NCI-H82 treated with DMSO at 0.1 percent for 48 hours (cell line): ENCODE measurements around the gene PRKAB1.
"Not testable (repeated sequence)": the region's sequence is repeated elsewhere in the genome, so short reads cannot be mapped to it uniquely, and the experiment has no call there.

Experiments
- DNase-seq: peaks from one replicate; lab custom pipeline; 2025; ENCODE audit not compliant: unreplicated experiment; lab: John Stamatoyannopoulos, UW

PRKAB1 gene, protein sequence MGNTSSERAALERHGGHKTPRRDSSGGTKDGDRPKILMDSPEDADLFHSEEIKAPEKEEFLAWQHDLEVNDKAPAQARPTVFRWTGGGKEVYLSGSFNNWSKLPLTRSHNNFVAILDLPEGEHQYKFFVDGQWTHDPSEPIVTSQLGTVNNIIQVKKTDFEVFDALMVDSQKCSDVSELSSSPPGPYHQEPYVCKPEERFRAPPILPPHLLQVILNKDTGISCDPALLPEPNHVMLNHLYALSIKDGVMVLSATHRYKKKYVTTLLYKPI

GRCh38 chr12:119667577-119668323, at the start of gene PRKAB1:
PRKAB1 (plus strand) TSS chr12:119668133; CDS start chr12:119668245, 112 bp downstream.
- peak; percentile 86 for DNase-seq

- DNase-seq, result not testable (repeated sequence)
Measured at GRCh38 chr12:119618328-119618896, 49.5 kb upstream of the PRKAB1 start.

GRCh38 chr12:119620490-119620889, 47.4 kb upstream of the PRKAB1 start:
- DNase-seq, result no peak

DNA sequence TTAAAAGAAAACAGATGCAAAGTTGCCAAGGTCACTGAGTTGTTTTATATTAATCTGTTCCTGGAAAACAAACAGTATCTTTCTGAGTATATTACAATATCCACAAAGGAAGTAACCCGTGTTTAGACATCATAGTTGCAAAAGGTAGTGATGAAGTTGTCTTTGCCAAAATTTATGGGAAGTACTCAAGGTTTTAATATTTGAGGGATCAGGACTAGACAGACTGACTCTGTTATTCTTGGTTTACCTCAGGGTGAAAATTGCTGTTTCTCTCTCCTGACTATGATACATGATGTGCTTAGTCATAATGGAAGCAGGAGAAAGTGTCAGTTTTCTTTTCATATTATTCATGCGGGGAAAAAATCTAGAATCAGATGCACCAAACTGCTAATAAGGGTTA, 46.1 kb upstream of the PRKAB1 start:
- DNase-seq, result no peak

DNA sequence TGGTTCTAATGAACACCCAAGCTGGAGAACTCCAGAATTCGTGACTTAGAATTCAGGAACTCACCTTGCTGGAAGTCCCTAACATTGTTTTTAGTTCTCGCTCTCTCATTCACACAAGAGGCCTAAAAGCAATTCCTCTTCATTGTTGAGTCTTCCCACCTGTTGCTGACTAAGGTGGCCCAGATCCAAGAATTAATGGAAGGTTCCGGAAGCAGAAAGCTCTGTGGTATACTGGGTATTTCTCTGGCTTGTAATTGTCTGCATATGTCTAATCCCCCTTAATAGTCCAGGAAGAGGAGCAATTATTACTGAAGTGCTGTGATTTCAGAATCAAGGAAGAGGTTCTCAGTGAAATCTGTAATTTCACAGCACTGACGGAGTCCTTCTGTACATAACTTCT, 43.0 kb upstream of the PRKAB1 start:
- DNase-seq, result no peak

- no peak for DNase-seq
Measured at GRCh38 chr12:119627019-119627643, 40.8 kb upstream of the PRKAB1 start.

- no peak for DNase-seq
Measured at GRCh38 chr12:119627686-119628085, 40.2 kb upstream of the PRKAB1 start.

GRCh38 chr12:119630223-119630780, 37.6 kb upstream of the PRKAB1 start:
- DNase-seq, result peak; percentile 25

DNA sequence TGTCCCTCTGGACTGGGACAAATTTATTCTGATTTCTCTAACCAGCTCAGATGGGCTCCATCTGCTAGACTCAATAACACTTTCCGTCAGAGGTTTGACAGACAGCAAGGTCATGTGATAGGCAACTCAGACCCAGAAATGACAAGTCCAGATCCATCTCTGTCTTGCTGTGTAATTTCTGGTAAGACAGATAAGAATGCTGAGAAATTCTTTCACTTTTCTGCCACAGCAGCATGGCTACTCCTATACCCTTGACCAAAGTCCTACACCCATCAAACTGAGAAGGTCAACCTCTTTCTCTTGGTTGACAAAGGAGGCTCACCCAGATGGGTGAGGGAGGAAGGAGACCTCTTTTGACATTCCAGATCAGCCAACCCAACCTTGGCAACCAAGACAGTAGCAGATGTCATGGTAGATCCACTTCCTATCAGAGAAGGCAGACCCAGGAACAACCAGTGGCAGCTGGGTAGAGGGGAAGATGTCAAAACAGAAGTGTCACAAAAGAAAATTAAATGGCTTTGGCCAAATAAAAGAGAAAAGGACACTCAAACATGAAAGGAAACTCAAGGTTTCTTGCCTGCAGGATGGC, 36.9 kb upstream of the PRKAB1 start:
- no peak for DNase-seq

DNA sequence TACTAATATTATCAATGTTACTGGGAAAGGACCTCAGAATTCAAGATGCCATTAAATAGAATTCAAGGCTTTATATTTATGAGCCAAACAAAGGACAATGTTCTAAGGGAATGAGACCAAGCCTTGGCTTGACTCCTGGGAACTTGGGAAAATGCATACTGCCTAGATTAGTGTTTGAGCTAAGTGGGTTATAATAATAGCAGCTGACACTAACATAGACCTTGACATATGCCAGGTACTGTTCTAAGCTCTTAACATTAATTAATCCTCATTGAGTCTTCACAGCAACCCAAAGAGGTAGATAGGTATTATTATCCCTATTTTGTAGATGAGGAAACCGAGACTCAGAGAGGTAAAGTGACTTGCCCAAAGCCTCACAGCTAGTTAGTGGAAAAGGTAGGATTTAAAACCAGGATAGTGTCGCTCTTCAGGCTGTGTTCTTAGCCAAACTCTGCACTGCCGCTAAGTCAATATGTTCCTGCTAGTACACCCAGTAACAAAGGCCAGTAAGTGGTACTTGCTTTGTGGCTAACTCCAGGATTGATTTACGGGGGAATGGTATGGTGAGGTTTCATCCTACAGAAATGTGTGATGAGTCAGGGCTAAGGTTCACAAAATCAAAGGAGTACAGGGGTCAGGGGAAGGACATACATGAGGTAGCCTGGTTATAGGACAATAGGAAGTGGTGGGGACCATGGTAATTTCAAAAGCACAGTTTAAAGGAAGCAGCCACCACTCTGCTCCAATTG, 35.8 kb upstream of the PRKAB1 start:
- peak; percentile 10 for DNase-seq

- no peak for DNase-seq
Measured at GRCh38 chr12:119634743-119635142, 33.2 kb upstream of the PRKAB1 start.

DNA sequence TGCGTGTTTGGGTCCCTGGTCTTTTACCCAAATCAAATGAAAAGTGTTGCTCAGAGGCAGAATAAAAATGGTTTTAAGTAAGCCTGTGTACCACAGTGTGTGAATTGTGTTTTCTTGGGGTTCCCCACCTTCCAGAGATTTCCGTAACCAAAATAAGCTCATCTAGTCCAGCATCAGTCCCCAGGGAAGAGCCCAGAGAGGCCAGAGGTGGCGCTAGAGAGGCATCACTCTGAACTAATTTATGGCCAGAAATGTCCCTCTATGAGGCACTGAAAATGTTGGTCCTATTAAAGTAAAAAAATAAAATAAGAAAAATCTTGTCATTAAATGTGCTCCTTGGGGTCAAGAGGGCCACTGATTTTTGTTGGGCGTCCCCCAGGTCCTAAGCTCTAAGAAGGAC, 24.9 kb upstream of the PRKAB1 start:
- DNase-seq, result no peak

- no peak for DNase-seq
Measured at GRCh38 chr12:119644930-119645329, 23.0 kb upstream of the PRKAB1 start.

GRCh38 chr12:119645535-119646059, 22.3 kb upstream of the PRKAB1 start:
- DNase-seq, result no peak

- no peak for DNase-seq
Measured at GRCh38 chr12:119649202-119649808, 18.6 kb upstream of the PRKAB1 start.

DNA sequence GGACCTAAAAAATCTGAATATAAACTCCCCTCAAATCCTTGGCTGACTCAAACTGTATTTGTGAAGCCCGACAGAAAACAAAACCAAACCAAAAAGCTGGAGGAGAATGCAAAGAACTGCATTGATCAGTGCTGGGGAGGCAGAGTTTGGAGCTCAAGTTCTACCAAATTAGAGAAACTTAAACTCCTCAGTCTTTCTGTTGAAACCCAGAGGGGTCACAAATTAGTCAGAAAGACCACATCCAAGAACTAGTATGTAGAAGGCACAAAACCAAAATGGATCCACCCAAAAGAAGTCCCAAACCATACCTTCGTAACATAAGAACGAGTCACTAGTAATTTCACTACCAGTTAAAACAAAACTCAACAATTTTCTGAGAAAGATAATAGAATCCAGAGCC, 15.3 kb upstream of the PRKAB1 start:
- DNase-seq, result no peak

DNA sequence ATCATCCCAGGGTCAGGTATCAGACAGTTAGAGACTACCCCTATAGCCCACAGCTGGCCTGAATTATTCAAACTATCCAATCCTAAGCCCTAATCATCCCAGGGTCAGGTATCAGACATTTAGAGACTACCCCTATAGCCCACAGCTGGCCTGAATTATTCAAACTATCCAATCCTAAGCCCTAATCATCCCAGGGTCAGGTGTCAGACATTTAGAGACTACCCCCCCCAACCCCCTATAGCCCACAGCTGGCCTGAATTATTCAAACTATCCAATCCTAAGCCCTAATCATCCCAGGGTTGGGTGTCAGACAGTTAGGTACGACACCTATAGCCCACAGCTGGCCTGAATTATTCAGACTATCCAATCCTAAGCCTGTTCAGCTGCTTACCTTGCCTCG, 10.9 kb upstream of the PRKAB1 start:
- DNase-seq, result not testable (repeated sequence)

GRCh38 chr12:119658166-119658565, 9.8 kb upstream of the PRKAB1 start:
- not testable (repeated sequence) for DNase-seq

GRCh38 chr12:119659289-119659897, 8.5 kb upstream of the PRKAB1 start:
- no peak for DNase-seq
